NCI-H2227 (cell line): ENCODE results near the gene UBE2D3.
"Not testable (repeated sequence)": the region's sequence is repeated elsewhere in the genome, so short reads cannot be mapped to it uniquely, and the experiment has no call there.

ENCODE experiments used
- DNase-seq: peaks from one replicate; lab custom pipeline; 2025; ENCODE audit not compliant: unreplicated experiment; lab: John Stamatoyannopoulos, UW

UBE2D3 gene

DNA sequence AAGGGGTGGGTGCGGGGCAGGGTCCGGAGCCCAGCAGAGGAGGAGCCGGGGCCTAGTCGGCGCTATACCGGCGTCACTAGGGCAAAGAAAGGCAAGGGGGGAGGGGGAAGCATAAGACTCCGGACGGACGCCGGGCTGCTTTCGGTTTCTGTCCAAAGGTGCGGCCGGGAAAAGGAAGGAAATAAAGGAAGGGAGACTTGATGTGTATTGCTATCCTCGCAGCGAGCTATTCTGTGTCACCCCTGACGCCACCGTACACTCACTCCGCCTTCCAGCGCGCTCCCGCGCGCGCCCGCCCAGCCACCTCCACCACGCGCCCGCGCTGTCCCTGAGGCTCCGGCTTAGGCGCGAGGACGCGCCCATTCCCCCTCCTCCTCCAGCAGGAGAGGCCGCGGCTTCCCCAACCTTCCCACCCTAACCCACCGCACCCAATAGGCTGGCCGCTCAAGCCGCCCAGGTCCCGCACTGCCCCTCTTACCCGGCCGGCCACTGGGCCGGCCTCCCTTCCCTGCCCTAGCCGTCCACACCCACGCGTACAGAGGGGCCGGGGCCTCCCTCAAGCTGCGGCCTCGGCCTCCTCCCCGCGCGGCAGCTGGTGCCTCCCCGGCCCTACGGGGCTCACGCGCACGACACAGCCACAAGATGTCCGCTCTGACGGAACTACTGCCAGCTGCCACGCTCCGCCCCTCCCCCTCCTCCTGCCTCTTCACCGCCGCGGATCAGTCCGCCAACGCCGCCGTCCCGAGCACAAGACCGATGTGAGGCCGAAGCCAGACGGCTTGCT, at the start of gene UBE2D3:
Gene UBE2D3 (minus strand): TSS at position 662 of the 784 bp plus-strand sequence. CDS start 1,043 bp downstream, outside the sequence.
- peak; percentile 92 for DNase-seq

- no peak for DNase-seq
Measured at GRCh38 chr4:102871772-102872171, 44.4 kb upstream of the UBE2D3 start.

DNA sequence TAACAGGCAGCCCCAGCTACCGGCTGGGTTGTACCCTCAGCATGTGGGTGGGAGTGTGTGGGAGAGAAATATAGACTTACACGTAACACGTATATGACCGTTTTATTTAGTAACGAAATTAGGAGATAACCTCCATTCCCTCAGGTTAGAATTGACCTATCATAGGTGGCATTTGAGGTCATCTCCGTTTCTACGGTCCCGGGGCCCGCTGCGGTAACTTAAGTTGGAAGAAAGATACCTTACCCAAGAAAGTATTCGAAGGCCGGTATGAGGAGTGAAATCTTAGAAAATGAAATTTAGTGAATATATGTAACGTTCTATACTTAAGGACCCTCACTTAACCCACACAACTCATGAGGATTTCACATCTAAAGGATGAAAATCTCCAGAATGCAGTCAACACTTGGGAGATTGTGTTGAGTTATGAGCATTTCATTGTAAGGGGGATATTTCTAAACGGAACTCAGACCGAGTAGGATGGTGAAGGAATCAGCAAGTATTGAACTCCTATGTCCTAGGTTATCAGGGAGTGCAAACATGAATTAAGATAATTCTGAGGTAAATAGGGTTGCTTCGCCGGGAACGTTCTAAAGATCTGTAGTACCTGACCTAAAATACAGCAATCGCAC, 42.3 kb upstream of the UBE2D3 start:
- no peak for DNase-seq

GRCh38 chr4:102868781-102869568, 41.6 kb upstream of the UBE2D3 start, which contains the start of gene CISD2:
TSS of gene CISD2 (plus strand) at chr4:102868992. CDS start at chr4:102869085, 93 bp downstream.
- DNase-seq, result peak; percentile 92

DNA sequence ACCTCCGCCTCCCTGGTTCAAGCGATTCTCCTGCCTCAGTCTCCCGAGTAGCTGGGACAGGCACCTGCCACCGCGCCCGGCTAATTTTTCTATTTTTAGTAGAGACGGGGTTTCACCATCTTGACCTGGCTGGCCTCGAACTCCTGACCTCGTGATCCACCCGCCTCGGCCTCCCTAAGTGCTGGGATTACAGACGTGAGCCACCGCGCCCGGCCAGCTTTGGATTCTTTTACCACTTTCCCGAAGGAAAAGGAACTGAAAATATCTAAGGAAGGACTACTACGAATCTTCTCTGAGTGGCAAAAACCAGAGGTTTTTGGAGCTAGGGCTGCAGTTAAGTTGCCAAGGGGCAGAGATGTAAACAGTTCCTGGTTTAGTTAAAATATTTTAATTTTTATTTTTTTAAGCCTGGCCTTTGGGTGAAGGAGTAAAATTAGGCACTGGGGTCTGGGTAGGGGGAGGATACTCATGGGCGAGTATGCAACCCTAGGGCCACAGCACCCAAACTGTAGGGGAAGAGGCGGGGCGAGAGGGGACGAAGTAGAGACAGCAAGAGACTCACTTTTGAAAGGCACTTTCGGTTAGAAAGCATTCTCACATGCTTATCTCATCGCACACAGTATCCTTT, 40.9 kb upstream of the UBE2D3 start:
- no peak for DNase-seq

DNA sequence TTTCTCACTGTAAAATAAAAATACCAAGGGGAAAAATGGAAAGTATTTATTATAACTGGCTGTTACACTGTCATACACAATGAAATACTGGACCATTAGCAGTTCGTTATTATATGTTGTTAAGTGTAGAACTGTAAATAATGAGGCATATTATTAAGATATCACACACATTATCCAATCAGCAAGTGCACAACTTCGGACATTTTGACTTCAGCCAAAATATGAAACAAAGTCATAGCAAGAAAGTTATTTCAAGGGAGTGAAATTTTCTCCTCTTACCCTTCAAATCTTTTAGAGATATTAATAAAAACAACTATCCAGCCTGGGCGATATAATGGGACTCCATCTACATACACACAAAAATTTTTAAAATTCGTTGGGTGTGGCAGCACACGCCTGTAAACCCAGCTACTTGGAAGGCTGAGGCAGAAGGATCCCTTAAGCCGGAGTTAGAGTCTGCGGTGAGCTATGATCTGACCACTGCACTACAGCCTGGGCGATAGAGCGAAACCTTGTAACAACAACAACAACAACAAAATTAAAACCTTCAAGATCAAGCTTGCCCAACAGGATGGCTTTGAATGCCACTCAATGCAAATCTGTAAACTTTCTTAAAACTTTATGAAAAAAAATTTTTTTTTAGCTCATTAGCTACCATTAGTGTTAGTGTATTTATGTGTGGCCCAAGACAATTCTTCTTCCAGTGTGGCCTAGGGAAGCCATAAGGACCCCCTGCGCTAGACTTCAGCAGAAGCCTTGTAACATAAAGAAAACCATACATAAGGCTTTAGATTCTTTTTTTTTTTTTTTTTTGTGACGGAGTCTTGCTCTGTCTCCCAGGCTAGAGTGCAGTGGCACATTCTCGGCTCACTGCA, 40.2 kb upstream of the UBE2D3 start:
- no peak for DNase-seq

DNA sequence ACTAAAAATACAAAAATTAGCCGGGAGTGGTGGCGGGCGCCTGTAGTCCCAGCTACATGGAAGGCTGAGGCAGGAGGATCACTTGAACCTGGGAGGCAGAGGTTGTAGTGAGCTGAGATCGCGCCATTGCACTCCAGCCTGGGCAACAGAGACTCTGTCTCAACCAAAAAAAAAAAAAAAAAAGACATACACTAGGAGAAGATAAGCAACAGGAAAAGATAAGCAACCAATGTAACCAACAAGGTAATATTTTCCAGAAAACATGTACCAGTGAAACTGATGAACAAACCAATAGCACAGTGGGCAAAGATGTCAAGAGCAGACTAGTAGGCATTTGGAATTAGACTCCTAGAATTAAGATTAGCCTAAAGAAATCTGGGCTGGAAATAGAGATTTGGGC, 38.0 kb upstream of the UBE2D3 start:
- DNase-seq, result not testable (repeated sequence)

GRCh38 chr4:102862747-102863146, 35.4 kb upstream of the UBE2D3 start:
- DNase-seq, result no peak

DNA sequence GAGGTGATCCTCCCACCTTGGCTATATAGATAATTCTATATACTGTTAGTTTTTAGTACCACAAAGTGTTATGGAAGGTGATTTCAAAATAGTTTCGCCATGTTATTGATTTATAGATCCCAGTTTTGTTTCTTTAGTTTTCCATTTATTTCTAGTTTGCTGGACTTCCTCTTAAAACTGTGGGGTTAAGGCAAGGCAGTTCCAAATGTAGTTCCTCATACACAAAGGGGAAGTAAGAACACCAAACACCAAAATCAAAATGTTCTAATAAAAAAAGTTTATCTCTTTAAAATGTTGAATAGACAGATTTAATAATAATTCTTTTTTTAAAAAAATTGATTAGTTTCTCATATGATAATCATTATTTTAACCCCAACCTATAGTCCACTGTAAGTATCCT, 34.7 kb upstream of the UBE2D3 start:
- DNase-seq, result no peak

- DNase-seq, result no peak
Measured at GRCh38 chr4:102860611-102861324, 33.4 kb upstream of the UBE2D3 start.

DNA sequence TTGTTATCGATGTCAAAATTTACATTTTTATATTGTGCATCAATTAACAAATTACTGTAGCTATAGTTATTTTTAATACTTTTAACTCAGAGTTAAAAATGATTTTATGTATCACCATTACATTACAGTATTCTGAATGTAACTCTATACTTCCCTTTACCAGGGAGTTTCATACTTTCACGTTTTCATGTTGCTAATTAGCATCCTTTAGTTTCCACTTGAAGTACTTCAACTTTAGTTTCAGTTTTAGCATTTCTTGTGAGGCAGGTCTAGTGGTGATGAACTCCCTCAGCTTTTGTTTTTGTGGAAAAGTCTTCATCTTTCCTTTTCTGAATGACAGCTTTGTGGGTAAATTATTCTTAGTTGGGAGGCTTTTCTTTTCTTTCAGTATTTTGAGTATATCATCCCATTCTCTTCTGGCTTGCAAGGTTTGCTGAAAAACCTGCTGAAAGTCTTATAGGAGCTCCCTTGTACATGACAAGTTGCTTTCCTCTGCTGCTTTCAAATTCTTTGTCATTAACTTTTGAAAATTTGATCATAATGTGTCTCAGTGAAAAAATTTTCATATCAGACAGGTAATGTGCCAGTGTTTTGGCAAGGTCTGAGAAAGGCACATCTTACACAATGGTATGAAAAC, 31.6 kb upstream of the UBE2D3 start:
- DNase-seq, result no peak

DNA sequence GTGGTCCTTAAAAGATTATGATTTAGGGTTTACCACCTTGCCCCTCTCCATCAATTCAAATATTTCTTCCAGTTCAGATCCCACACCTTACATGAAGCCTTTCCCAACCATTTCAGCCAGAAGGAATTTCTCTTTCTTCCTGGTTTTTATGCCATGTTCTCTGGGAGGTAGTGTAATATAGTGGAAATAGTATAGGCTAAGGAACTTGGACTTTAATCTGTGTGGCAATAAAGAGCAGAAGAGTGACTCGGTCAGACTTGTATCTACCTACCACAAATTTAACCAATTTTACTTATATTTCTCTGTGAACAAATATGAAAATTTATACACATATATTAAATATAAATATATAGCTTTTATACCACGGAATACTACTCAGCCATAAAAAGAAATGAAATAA, 23.0 kb upstream of the UBE2D3 start:
- no peak for DNase-seq

GRCh38 chr4:102849579-102850104, 22.3 kb upstream of the UBE2D3 start:
- DNase-seq, result no peak

- DNase-seq, result no peak
Measured at GRCh38 chr4:102847687-102848086, 20.3 kb upstream of the UBE2D3 start.

DNA sequence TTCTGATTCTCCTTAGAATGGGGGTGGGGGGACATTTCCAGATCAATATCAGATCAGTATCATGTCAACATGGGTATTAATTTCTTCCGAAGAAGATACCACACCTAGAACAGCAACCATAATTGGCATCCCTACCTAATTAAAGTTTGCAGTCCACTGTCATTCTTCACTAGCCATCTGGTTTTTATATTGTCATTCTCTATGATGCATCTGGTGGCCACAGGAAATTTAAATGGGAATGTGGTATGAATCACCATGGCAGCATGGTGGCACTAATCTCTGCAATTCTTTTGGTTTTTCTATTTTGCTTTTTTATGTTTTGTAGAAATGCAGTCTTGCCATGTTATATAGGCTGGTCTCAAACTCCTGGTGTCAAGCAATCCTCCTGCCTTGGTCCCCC, 16.6 kb upstream of the UBE2D3 start:
- DNase-seq, result no peak

GRCh38 chr4:102843273-102843672, 15.9 kb upstream of the UBE2D3 start:
- no peak for DNase-seq

GRCh38 chr4:102842367-102842766, 15.0 kb upstream of the UBE2D3 start:
- DNase-seq, result no peak

- DNase-seq, result no peak
Measured at GRCh38 chr4:102836596-102836995, 9.2 kb upstream of the UBE2D3 start.

DNA sequence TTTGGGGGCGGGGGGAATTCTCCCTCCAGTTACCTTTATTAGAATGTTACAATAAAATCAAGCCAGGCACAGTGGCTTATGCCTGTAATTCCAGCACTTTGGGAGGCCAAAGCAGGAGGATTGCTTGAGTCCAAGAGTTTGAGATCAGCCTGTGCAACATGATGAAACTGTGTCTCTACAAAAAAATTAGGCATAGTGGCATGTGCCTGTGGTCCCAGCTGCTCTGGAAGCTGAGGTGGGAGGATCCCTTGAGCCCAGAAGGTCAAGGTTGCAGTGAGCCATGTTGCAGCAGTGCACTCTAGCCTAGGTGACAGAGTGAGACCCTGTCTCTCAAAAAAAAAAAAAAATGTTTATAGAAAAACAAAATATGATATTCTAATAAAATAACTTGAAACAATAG, 5.3 kb upstream of the UBE2D3 start:
- DNase-seq, result no peak
